ENCODE data around the gene RBM20.

DNA sequence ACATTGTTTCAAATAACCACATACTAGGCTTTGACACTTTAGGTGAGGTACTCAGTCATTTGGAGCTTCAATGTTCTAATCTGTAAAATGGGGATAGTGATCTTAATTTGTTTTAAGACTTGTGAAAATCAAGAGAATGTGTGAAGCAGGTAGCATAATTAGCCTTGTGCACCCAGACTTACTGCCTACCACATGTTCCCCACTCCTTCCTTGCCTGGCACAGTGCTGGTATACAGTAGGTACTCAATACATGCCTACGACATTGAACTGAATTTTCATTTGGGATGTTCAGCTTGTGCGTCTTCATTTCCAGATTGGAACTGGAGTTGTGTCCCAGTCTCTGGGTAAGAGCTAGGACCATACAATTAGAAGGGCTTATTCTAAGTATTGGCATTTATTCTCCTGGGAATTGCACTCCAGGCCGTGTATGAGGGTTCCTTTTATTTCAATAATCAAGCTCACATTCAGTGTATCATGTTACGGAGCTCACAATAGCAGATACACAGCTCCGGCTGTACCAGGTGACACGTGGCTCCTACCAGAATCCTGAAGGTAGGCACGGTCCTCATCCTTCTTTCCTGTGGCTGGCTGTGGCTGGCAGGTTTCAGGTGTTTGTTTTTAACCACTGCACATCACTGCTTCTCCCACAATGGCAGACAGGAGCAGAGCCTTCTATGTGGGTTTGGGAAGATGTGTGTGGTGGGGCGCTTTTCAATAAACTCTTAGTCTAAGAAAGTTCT is 118.1 kb downstream of the RBM20 start:
- TF ChIP-seq YY1 (IDR thresholded peaks at IDR 0.05; ENCODE audit: insufficient read depth, insufficient read length) (no peak), SUZ12 (IDR thresholded peaks at IDR 0.05; ENCODE audit: extremely low read depth, insufficient read depth, insufficient read length) (no peak)

Measured in NT2/D1 (cell line).